ENCODE measurements around the gene RNF111. TPM values are rescaled to one million over a fixed set of nuclear protein-coding genes. Genes with fewer than 3 reads are reported as not detected.
"Not testable (repeated sequence)": the region's sequence is repeated elsewhere in the genome, so short reads cannot be mapped to it uniquely, and the experiment has no call there.

The RNF111 gene
- total RNA-seq, 1 donor from 2014 or later = 55.8 TPM

- Mint-ChIP-seq H3K4me1 (peaks cover 47% of the 10 kb centered on the region), H3K27ac (no peak overlapping the region), H3K4me3 (no peak overlapping the region), H3K36me3 (ENCODE audit: low read depth) (peaks cover 42% of the 10 kb centered on the region), H3K27me3 (no peaks in the 10 kb centered on the region), H3K9me3 (no peaks in the 10 kb centered on the region)
- ATAC-seq (ENCODE audit: low read depth) (no peak), DNase-seq (no peak)
- TF ChIP-seq, protein P1, sequence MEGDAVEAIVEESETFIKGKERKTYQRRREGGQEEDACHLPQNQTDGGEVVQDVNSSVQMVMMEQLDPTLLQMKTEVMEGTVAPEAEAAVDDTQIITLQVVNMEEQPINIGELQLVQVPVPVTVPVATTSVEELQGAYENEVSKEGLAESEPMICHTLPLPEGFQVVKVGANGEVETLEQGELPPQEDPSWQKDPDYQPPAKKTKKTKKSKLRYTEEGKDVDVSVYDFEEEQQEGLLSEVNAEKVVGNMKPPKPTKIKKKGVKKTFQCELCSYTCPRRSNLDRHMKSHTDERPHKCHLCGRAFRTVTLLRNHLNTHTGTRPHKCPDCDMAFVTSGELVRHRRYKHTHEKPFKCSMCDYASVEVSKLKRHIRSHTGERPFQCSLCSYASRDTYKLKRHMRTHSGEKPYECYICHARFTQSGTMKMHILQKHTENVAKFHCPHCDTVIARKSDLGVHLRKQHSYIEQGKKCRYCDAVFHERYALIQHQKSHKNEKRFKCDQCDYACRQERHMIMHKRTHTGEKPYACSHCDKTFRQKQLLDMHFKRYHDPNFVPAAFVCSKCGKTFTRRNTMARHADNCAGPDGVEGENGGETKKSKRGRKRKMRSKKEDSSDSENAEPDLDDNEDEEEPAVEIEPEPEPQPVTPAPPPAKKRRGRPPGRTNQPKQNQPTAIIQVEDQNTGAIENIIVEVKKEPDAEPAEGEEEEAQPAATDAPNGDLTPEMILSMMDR (IDR thresholded peaks at IDR 0.05) = no peak
- POLR2A ChIA-PET = no interaction called here
- intact Hi-C loops (cut with micrococcal nuclease) = no loop called here
- CTCF ChIA-PET = no interaction called here
Observed at GRCh38 chr15:58994906-58995453, 7.5 kb downstream of the RNF111 start.

- intact Hi-C loops (cut with micrococcal nuclease) = no loop called here
- ATAC-seq (ENCODE audit: low read depth) (no peak), DNase-seq (no peak)
- peak overlapping the region; percentile 47 for H3K27ac Mint-ChIP-seq
- CTCF ChIA-PET = no interaction called here
- H3K4me3 Mint-ChIP-seq = no peak overlapping the region
- H3K27me3 Mint-ChIP-seq = no peaks in the 10 kb centered on the region
- POLR2A ChIA-PET = interaction anchor here (0.6 to 1.7 kb wide), 2 partner anchors 11 to 444 kb away, joined by 4 to 5 read pairs; no protein-coding TSS in a partner anchor
- peaks cover 16% of the 10 kb centered on the region for H3K36me3 Mint-ChIP-seq (ENCODE audit: low read depth)
- TF ChIP-seq, protein P1 (IDR thresholded peaks at IDR 0.05) = no peak
- no peaks in the 10 kb centered on the region for H3K9me3 Mint-ChIP-seq
- peaks cover 72% of the 10 kb centered on the region for H3K4me1 Mint-ChIP-seq
Observed at GRCh38 chr15:58999694-59000093, 12.2 kb downstream of the RNF111 start.

DNA sequence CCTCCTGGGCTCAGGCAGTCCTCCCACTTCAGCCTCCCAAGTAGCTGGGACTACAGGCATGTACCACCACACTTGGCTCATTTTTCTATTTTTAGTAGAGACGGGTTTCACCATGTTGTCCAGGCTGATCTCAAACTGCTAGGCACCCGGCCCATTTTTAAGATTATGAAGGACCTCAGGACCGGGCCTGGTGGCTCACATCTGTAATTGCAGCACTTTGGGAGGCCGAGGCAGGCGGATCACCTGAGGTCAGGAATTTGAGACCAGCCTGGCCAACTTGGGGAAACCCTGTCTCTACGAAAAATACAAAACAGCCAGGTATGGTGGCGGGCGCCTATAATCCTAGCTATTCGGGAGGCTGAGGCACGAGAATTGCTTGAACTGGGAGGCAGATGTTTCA, 12.8 kb downstream of the RNF111 start:
- H3K27me3 Mint-ChIP-seq; H3K4me3 Mint-ChIP-seq; H3K9me3 Mint-ChIP-seq; intact Hi-C loops (cut with micrococcal nuclease); DNase-seq; CTCF ChIA-PET; ATAC-seq (ENCODE audit: low read depth): not testable (repeated sequence)
- Mint-ChIP-seq H3K27ac (peak overlapping the region; percentile 47), H3K36me3 (ENCODE audit: low read depth) (peaks cover 15% of the 10 kb centered on the region), H3K4me1 (peaks cover 68% of the 10 kb centered on the region)
- POLR2A ChIA-PET = interaction anchor here (0.6 to 1.7 kb wide), 8 partner anchors 10 to 1480 kb away, joined by 3 to 6 read pairs (median 3); no protein-coding TSS in a partner anchor

GRCh38 chr15:59001946-59002345, 14.5 kb downstream of the RNF111 start:
- Mint-ChIP-seq H3K4me3 (peak overlapping the region; percentile 29), H3K4me1 (peaks cover 71% of the 10 kb centered on the region), H3K36me3 (ENCODE audit: low read depth) (peaks cover 27% of the 10 kb centered on the region), H3K9me3 (no peaks in the 10 kb centered on the region), H3K27ac (peak overlapping the region; percentile 54), H3K27me3 (no peaks in the 10 kb centered on the region)
- intact Hi-C loops (cut with micrococcal nuclease) = loop anchor here (1.0 to 2.0 kb wide), 2 partner anchors 14 to 15 kb away; no protein-coding TSS in a partner anchor
- ATAC-seq (ENCODE audit: low read depth) (no peak), DNase-seq (no peak)
- TF ChIP-seq, protein P1 (IDR thresholded peaks at IDR 0.05) = no peak
- CTCF ChIA-PET = no interaction called here
- POLR2A ChIA-PET = no interaction called here

- ChIA-PET CTCF (no interaction called here), POLR2A (no interaction called here)
- ATAC-seq (ENCODE audit: low read depth) (peak; percentile 75), DNase-seq (no peak)
- peak overlapping the region; percentile 54 for H3K27ac Mint-ChIP-seq
- H3K27me3 Mint-ChIP-seq = no peaks in the 10 kb centered on the region
- H3K9me3 Mint-ChIP-seq = no peaks in the 10 kb centered on the region
- TF ChIP-seq, protein P1 (IDR thresholded peaks at IDR 0.05) = no peak
- peaks cover 70% of the 10 kb centered on the region for H3K4me1 Mint-ChIP-seq
- intact Hi-C loops (cut with micrococcal nuclease) = loop anchor here (1.0 to 2.0 kb wide), 2 partner anchors 14 kb away; no protein-coding TSS in a partner anchor
- H3K4me3 Mint-ChIP-seq = peak overlapping the region; percentile 29
- H3K36me3 Mint-ChIP-seq (ENCODE audit: low read depth) = peaks cover 32% of the 10 kb centered on the region
Observed at GRCh38 chr15:59002418-59002859, 15.0 kb downstream of the RNF111 start.

All from activated B cell treated with CpG ODN at 0.5 μM for 24 hours (primary cell).